Coronary artery (tissue), 2 donors: ENCODE measurements around the gene TMEM43.
A peak's percentile ranks its signal among the peaks of the same experiment; 100 is the strongest.

Experiments
- DNase-seq: peaks from one replicate; pipeline ENCODE4 v3.0.0-alpha.2; 2017; ENCODE audit warnings: low spot score
- H3K27ac ChIP-seq, 2 donors: fragments of 200-600 bp; sonication (generic); one replicate each; pipeline ENCODE4 v1.5.1; 2016 to 2019
- H3K4me3 ChIP-seq: fragments of 200-600 bp; sonication (generic); 2 replicates; pipeline ENCODE4 v1.5.1; 2016; ENCODE audit warnings: mild to moderate bottlenecking, moderate library complexity
- TF ChIP-seq, protein P1 (sequence below): fragments of 200-600 bp; sonication (generic); IDR thresholded peaks from one replicate; pipeline ENCODE4 v1.5.1; 2019; ENCODE audit warnings: antibody characterized with exemption

TMEM43 gene

GRCh38 chr3:14133188-14133800, 8.4 kb downstream of the TMEM43 start:
- no peak for DNase-seq
- TF ChIP-seq, protein P1, sequence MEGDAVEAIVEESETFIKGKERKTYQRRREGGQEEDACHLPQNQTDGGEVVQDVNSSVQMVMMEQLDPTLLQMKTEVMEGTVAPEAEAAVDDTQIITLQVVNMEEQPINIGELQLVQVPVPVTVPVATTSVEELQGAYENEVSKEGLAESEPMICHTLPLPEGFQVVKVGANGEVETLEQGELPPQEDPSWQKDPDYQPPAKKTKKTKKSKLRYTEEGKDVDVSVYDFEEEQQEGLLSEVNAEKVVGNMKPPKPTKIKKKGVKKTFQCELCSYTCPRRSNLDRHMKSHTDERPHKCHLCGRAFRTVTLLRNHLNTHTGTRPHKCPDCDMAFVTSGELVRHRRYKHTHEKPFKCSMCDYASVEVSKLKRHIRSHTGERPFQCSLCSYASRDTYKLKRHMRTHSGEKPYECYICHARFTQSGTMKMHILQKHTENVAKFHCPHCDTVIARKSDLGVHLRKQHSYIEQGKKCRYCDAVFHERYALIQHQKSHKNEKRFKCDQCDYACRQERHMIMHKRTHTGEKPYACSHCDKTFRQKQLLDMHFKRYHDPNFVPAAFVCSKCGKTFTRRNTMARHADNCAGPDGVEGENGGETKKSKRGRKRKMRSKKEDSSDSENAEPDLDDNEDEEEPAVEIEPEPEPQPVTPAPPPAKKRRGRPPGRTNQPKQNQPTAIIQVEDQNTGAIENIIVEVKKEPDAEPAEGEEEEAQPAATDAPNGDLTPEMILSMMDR: no peak
- H3K27ac ChIP-seq: peak overlapping the region in 1 of 2 donors; percentile 26
- H3K4me3 ChIP-seq: no peak overlapping the region

GRCh38 chr3:14133876-14134275, 9.0 kb downstream of the TMEM43 start:
- no peak for DNase-seq
- Histone ChIP-seq H3K27ac (peak overlapping the region in 1 of 2 donors; percentile 25), H3K4me3 (no peak overlapping the region)
- TF ChIP-seq, protein P1: no peak

GRCh38 chr3:14134291-14134690, 9.4 kb downstream of the TMEM43 start:
- Histone ChIP-seq H3K4me3 (no peak overlapping the region), H3K27ac (peak overlapping the region in 1 of 2 donors; percentile 25)
- TF ChIP-seq, protein P1: no peak
- DNase-seq: peak; percentile 69

- Histone ChIP-seq H3K27ac (peak overlapping the region in 1 of 2 donors; percentile 91), H3K4me3 (no peak overlapping the region)
- DNase-seq: no peak
- TF ChIP-seq, protein P1: no peak
Measured at GRCh38 chr3:14135581-14135980, 10.7 kb downstream of the TMEM43 start.

DNA sequence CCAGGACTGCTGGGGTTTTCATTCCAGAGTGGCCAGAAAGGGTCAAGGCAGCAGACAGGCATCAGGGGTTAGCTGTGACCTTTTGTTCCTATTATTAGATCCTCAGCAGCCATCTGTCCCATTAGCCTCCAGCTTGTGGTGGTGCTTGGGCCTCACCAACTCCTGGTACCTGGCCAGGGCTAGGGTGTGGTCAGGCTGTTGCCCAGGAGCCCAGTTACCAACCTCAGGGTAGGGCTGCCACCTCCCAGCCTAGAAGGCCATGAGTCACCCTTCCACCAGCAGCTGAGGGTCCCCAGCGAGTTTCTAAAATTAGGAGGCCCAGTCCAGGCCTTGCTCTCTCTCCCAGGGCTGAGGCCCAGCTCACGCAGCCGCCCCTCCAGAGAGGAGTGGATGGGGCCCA, 12.2 kb downstream of the TMEM43 start:
- Histone ChIP-seq H3K27ac (peak overlapping the region; percentile 45 to 91), H3K4me3 (no peak overlapping the region)
- DNase-seq: peak; percentile 82
- TF ChIP-seq, protein P1: no peak

- TF ChIP-seq, protein P1: no peak
- no peak for DNase-seq
- Histone ChIP-seq H3K27ac (peak overlapping the region; percentile 45 to 91), H3K4me3 (no peak overlapping the region)
Measured at GRCh38 chr3:14137445-14137844, 12.6 kb downstream of the TMEM43 start.

- TF ChIP-seq, protein P1: no peak
- DNase-seq: no peak
- H3K4me3 ChIP-seq: no peak overlapping the region
- peak overlapping the region in 1 of 2 donors; percentile 91 for H3K27ac ChIP-seq
Measured at GRCh38 chr3:14138109-14138877, 13.4 kb downstream of the TMEM43 start.
